Panc1 (cell line): ENCODE results near the gene HEMK1.

Experiments used
- POLR2AphosphoS5 ChIP-seq: IDR thresholded peaks from 2 replicates; pipeline ENCODE4 v1.6.1; 2012; ENCODE audit warnings: mild to moderate bottlenecking, low read depth, low read length, moderate library complexity
- TF ChIP-seq, protein P1 (sequence below): fragments of 450-650 bp; IDR thresholded peaks from 2 replicates; pipeline ENCODE4 v1.5.1; 2017; ENCODE audit warnings: mild to moderate bottlenecking
- TF ChIP-seq, protein P2 (sequence below), 2 experiments: IDR thresholded peaks; 2 replicates each; pipeline ENCODE4 v1.6.1; 2011 to 2012; ENCODE audit warnings: low read depth in 2 of 2, control low read depth in 1 of 2, low read length in 1 of 2, mild to moderate bottlenecking in 1 of 2, moderate library complexity in 1 of 2; ENCODE audit not compliant: insufficient read depth in 1 of 2

DNA sequence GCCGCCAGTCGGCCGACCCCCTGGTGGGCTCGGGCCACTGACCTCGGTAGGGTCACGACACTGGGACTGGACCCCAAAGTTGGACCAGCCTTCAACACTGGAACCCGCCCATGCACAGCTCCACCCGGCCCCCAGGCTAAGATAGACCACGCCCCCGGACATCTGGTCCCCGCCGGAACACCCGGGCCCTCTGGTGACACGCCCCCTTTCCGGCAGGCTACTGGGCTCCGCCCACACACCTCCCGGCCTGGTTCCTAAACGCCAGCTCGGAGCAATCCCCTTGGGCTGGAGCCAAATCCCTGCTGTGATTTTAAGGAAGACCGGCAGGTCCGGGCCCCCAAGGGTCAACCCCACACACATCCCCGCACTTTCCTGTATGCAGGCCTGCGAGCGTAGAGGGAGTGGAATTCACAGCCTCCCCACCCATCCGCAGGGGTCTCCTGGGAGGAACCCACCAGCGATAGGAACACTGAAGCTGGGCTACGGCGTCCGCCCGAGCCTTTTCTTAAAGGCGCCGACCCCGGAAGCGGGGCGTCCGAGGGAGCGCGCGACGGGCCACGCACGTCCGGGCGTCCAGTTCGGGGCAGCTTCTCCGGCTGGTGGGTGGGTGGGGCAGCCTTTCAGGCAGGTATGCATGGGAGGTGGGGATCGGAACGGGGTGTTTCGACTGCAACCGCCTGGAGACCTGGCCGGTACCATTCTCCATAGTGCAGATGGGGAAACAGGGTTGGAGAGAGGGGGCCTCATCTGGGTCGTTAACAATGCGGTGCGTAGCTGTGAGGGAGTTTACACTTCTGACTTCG lies at the start of gene HEMK1:
- TF ChIP-seq POLR2AphosphoS5, result peak; percentile 71
- TF ChIP-seq, protein P1, sequence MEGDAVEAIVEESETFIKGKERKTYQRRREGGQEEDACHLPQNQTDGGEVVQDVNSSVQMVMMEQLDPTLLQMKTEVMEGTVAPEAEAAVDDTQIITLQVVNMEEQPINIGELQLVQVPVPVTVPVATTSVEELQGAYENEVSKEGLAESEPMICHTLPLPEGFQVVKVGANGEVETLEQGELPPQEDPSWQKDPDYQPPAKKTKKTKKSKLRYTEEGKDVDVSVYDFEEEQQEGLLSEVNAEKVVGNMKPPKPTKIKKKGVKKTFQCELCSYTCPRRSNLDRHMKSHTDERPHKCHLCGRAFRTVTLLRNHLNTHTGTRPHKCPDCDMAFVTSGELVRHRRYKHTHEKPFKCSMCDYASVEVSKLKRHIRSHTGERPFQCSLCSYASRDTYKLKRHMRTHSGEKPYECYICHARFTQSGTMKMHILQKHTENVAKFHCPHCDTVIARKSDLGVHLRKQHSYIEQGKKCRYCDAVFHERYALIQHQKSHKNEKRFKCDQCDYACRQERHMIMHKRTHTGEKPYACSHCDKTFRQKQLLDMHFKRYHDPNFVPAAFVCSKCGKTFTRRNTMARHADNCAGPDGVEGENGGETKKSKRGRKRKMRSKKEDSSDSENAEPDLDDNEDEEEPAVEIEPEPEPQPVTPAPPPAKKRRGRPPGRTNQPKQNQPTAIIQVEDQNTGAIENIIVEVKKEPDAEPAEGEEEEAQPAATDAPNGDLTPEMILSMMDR, result no peak
- TF ChIP-seq, protein P2, sequence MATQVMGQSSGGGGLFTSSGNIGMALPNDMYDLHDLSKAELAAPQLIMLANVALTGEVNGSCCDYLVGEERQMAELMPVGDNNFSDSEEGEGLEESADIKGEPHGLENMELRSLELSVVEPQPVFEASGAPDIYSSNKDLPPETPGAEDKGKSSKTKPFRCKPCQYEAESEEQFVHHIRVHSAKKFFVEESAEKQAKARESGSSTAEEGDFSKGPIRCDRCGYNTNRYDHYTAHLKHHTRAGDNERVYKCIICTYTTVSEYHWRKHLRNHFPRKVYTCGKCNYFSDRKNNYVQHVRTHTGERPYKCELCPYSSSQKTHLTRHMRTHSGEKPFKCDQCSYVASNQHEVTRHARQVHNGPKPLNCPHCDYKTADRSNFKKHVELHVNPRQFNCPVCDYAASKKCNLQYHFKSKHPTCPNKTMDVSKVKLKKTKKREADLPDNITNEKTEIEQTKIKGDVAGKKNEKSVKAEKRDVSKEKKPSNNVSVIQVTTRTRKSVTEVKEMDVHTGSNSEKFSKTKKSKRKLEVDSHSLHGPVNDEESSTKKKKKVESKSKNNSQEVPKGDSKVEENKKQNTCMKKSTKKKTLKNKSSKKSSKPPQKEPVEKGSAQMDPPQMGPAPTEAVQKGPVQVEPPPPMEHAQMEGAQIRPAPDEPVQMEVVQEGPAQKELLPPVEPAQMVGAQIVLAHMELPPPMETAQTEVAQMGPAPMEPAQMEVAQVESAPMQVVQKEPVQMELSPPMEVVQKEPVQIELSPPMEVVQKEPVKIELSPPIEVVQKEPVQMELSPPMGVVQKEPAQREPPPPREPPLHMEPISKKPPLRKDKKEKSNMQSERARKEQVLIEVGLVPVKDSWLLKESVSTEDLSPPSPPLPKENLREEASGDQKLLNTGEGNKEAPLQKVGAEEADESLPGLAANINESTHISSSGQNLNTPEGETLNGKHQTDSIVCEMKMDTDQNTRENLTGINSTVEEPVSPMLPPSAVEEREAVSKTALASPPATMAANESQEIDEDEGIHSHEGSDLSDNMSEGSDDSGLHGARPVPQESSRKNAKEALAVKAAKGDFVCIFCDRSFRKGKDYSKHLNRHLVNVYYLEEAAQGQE (IDR thresholded peaks at IDR 0.05; ENCODE audit: insufficient read depth in 1 of 2, low read depth in 2 of 2, low read length in 1 of 2), result no peak
